IMR-90 (cell line): Measurements from ENCODE around the gene MXRA8.

Source experiments
- BHLHE40 ChIP-seq: fragments of 150-350 bp; IDR thresholded peaks from 2 replicates; pipeline ENCODE4 v1.6.1; 2016; ENCODE audit warnings: mild to moderate bottlenecking, low read depth, low read length
- FOS ChIP-seq: fragments of 150-350 bp; IDR thresholded peaks from 2 replicates; pipeline ENCODE4 v1.6.1; 2016; ENCODE audit warnings: low read depth, low read length

GRCh38 chr1:1320666-1321448 lies 37.5 kb downstream of the MXRA8 start:
- no peak for TF ChIP-seq FOS
- no peak for TF ChIP-seq BHLHE40
